ENCODE measurements around the gene FBXL16.

- no peak for TF ChIP-seq POLR2AphosphoS5 (IDR thresholded peaks at IDR 0.05)
- TF ChIP-seq POLR2A (IDR thresholded peaks at IDR 0.05): no peak
- TF ChIP-seq CTCF (IDR thresholded peaks at IDR 0.05): no peak
Measured at GRCh38 chr16:687499-687898, 18.1 kb downstream of the FBXL16 start.

All from suprapubic skin (tissue), 4 donors.